ENCODE measurements around the gene DBH.
"Not testable (repeated sequence)": the region's sequence is repeated elsewhere in the genome, so short reads cannot be mapped to it uniquely, and the experiment has no call there.

Gene DBH

DNA sequence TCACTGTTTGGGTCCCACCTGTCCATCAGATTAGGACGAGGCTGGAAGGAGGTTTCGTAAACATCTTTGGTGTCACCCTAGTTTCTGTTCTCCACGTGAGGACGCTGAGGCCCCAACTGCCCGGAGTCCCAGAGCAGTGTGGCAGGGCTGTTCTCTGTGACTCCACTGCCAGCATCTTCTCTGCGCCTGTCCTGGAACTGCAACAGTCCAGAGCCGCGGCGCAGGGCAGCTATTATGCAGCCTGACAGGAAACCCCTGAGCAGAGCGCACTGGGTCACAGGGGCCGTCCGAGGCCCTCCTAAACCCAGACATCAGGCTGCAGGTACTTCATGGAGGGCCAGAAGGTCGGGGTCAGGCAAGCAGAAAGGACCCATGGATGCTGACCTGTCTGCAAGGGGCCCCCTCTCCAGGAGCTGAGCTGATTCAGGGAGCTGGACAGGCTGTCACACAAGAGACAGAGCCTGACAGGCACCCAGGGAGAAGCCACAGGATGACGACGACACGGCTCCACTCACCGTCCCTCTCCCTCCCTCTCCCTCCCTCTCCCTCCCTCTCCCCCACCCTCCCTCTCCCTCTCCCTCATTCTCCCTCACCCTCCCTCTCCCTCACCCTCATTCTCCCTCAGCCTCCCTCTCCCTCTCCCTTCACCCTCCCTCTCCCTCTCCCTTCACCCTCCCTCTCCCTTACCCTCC is 31.7 kb downstream of the DBH start:
- no peak for DNase-seq

DNA sequence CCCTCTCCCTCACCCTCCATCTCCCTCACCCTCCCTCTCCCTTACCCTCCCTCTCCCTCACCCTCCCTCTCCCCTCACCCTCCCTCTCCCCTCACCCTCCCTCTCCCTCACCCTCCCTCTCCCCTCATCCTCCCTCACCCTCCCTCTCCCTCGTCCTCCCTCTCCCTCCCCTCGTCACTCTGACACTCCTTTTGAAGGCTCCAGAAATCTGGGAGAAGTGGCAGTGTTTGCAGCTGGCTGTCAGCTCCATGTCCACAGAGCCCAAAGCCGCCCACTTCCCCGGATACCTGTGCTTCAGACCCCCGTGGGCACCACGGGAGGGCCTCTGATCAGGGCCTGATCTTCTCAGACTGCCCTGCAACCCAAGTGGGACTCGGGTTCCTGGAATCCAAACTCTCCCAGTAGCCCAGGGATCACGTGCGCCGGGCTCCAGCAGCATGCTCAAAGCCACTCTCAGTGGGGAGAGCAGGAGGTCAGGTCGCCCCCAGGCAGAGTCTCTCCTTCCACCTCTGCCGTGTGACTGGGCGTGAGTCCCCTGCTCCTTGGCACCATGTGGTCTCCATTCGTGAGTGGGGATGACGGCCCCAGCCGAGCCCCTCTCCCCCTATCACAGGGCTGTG is 33.1 kb downstream of the DBH start:
- DNase-seq: no peak

DNA sequence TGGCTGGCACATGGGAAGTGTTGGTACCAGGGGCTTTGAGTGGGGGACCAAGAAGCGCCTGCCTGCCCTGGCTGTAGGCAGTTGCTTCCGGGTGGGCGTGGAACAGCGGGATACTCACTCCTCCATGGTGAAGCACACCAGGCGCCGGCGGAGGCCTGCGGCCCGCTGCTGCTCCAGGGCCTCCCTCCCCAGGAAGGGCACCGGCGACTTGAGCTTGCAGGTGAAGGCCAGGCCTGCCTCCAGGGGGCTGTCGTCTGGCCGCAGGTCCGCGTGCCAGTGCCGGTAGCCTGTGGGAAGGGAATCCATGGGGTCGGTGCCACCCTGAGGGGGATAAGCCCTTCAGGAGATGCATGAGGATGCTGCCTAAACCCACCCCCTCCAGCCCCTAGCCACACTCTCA is 34.3 kb downstream of the DBH start:
- no peak for DNase-seq

DNA sequence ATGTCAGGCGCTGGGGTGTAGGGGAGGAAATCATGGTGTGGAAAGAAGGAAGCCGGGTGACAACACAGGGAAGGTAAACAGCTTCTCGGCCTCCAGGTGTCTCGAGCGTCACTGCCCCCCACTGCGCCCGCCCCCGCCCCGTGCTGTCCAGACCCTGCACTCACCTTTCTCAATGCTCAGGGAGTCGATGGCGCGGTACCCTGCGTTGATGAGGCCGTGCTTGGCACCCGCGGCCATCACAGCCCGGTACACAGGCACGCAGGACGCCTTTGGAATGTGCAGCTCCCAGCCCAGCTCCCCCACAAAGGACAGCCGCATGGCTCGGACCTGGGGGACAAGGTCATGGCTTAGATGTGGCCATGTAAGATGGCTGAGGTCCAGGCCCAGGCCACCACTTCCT is 35.2 kb downstream of the DBH start:
- no peak for DNase-seq

DNA sequence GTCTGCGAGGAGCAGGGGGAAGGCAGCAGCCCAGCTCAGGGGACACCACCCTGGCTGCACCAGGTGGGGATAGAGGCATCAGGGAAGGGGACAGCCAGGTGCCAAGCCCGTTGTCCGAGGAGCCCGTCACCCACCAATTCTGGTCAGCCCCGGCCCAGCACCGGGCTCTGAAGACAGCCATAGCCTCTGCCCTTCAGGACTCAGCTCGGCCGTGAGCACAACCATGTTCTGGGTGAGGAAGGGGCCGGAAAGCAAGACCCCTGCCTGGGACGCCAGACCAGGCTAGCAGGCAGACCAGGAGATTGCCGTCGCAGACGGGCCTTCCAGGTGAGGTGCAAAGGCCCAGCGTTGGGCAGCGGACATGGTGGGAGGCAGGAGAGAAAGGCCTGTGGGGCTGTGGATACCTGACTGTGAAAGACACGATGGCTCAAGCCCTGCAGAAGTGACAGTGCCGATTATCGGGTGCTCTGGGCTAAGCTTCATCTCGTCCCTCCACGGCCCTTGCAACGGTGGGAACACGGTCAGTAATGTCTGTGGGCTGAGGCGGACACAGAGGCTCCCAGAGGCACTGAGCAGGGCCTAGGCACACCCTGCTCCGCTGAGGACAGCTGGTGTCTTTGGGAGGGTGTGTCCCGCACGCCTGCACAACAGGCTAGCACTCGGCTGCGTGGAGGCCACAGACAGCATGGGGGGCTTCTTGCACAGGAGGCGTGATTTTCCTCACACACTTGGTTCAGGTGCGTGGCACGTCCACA is 36.5 kb downstream of the DBH start:
- DNase-seq: no peak

DNA sequence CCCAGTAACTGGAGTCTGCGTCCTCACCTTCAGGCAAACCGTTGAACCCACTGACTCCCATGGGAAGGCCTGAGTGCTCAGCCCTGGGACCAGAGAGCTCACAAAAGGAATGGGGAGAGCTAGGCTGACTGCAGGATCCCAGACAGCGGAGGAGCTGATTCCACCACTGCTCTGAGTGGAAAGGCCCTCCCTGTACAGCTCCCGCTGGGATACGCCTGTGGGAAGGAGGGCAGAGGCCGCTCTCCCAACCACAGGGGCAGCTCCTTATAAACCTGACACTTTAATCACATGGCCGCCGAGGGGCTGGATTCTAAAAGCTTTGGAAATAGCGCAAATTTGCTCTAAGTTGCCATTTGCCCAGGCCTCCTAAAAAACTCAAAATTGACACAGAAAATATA is 37.1 kb downstream of the DBH start:
- DNase-seq: peak in 1 of 3 experiments; percentile 24

DNA sequence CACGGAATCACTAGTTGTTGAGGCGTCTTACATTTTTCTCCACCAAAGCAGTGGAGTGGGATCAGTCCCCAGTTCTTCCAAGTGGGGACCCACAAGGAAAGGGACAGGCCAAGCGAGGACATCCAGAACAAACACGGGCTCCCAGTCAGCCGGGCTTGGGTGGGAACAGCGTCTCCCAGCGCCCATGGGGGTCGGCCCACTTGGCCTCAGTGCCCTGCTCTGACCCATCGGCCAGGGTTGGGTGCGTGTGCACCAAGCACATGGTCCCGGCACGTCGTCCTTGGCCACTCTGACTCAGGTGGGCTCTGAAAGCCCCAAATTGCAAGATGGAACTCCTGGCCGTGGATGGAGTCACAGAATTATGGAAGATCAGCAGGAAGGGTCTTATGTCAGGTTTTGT is 37.9 kb downstream of the DBH start:
- no peak for DNase-seq

DNA sequence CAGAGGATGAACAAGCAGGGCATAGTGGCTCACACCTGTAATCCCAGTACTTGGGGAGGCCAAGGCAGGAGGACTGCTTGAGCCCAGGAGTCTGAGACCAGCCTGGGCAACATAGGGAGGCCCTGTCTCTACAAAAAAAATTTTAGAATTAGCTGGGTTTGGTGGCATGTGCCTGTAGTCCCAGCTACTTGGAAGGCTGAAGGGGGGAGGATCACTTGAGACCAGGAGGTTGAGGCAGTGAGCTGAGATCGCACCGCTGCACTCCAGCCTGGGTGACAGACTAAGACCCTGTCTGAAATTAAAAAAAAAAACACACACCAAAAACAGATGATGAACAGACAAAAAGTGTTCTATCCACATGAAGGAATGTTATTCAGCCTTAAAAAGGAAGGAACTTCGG is 39.6 kb downstream of the DBH start:
- not testable (repeated sequence) for DNase-seq

DNA sequence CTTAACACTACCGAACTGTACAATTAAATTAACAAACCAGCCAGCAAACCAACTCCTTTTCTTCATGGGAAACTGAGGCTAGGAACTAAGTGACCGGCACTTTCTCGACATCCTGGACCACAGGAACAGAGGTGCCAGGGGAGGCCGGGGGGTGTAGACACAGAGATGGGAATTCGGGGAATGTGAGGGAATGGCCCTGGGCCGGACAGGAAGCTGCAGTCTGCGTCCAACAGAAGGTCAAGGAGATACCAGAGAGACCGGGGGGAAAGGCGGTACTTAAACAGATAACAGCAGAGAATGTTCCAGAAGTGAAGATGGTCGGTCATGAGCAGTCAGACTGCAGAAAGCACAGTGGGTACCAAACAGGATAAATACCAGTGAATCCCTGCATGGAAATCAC is 40.3 kb downstream of the DBH start:
- no peak for DNase-seq

DNA sequence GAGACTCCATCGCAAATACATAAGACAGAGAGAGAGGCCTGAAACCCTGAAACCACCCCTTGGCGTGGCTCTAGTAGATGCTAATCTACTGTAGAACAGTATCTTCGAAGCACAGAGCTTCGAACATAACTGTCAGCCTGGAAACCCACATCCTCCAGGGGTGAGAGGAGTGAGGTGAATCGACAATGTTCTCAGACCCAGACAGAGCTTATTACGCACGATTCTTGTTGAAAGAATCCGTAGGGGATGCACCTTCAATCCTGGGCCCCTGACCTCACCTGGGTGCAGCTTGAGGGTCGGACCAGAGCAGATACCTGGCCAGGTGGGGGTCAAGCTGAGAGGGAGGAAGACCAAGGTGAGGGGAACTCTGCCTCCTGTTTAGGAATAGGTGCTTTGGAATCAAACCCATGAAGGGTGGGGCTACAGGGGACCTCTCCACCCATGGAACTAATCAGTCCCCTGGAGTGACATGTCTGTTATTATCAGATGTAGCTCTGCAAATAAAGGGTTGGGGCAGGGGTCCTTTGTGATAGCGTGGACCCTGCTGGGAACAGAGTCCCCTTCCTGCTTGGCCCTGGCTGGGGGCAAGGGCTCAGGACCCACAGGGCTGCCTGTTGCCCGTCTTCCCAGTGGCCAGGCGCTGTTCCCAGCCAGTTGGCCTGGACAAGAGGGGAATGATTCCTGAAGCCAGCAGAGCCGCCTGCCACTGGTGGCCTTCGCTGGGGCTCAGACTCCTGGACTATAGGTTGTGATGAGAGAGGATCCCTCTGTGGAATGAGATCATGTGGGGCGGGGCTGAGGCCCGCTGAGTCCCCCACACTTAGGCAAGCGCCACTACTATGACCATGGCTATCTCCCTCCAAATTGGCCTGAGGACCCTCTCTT is 41.2 kb downstream of the DBH start:
- DNase-seq: no peak

DNA sequence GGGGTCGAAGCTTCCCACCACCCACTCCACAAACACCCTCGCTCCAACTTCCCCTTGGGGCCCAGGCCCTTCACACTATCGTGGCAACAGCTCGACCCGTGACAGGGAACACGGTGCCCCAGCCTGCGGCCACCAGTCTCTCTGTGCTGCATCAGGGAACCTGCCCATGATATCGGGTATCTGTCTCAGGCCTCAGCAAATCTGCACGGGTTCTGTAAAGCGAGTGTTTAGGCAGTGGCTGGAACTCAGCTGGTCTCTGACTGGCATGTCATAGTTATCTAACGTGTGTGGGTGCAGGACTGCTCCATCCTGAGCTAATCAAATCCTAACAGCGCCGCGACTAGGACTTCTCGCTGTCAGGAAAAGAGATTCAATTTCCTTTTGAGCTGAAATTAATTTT is 42.9 kb downstream of the DBH start:
- no peak for DNase-seq

DNA sequence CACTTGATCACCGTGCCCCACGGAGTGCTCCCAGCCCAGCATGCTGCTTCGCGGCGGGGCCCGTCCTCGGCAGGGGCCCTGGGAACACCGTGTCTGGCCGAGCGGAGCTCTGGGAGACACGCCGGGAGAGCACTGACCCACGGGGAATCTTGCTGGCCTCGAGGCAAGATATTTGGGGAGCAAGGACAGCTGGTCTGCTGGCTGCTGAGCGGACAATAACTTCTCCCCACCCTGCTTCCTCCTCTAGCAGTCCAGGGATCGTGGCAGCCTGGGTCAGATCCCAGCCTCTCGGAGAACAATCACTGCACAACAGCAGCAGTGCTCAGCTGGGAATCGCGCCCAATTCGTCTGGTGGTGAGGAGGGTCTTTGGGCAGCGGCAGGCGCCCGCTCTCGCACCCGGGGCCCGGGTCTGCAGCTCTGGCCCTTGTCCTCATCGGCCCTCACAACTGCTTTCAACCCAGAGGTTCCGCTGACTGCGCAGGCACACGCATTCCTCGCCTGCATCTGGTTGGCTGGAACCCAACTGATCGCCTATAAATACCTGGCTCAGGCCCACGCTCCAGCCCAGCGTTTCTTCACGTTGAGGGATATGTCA is 43.4 kb downstream of the DBH start:
- DNase-seq: no peak

DNA sequence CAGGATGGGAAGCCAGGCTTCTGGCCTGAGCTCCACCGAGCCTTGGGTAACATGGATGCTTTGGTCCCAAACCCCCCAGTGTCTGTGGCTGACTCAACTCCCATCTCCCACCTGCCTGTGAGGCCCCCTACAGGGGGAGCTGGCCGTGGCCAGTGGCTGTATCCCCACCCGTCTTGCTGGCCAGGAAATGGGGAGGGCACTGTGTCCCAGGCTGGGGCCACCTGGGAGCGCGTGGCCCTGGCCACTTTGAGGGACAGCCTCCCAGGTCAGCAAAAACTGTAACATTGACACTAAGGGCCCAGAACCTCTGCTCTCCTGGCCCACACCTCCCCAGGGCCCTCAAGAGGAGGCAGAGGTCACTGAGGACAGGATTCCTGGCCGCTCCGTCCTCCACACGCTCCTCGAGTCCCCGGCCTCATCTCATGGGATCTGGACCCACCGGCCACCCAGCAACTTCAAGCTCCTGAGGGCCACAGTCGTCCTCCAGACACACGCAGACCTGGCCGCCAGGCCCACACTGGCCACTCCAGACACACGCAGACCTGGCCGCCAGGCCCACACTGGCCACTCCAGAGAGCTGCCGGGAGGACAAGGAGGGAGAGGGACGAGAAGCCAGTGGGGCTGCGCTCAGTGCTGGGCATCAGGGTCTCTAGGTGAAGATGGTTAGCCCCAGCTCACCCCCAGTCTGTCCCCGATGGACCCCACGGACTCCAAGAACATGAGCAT is 44.2 kb downstream of the DBH start:
- no peak for DNase-seq

DNA sequence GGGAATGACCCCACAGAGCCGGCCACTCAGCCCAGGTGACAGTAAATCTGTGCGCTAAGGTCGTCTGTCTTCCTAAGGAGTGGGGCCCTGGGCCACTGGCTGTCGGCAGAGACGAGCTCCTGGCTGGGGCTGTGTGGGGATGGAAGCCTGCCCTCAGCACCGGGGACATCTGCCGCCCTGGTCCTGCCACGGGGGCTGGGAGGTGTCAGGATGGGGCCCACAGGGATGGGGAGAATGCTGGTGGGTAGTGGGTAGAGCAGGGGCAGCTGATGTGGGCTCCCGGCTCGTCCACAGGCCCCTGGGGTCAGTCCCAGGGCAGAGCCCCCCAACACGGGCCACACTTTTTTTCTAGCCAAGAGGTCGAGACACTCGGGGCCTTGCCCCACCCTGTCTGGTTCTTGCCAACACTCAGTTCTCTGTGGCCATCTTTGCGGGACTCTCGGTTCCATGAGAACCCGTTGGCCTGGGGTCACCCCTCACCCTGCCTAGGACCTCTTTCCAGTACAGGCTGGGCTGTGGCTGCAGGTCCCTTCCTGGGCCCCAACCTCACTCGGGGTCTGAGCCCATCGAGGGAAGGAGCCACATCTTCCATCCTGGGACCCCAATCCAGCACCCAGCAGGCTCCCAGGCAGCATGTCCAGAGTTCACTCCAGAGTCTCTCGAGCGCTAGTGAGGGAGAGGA is 45.0 kb downstream of the DBH start:
- DNase-seq: no peak

DNA sequence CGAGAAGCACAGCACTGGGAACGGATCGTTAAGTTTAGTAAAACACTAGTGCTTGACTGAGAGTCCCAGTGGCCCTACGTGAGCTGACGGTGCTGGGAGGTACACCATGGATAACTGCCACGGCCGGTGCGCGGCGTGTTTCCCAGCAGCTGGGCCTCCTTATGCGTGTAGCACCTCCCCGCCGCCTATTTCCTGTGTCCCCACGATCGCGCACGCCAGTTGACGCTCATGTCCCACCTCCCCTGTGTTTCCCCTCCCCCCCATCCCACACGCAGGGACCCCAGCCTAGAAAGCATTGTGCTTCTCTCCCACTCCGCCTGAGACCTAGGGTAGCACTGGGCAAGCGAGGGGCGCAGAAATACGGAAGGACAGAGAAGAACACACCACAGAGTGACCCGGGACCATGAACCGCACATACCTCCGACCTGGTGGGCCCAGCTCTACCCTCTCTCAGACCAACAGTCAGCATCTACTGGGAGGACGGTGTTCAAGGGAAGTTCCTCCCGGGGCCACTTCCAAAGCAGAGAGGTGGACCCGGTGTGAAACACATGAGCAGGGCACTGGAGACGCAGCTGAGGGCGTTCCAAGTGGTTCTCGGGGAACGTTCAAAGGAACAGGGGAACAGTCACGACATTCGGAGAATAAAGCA is 45.6 kb downstream of the DBH start:
- no peak for DNase-seq

DNA sequence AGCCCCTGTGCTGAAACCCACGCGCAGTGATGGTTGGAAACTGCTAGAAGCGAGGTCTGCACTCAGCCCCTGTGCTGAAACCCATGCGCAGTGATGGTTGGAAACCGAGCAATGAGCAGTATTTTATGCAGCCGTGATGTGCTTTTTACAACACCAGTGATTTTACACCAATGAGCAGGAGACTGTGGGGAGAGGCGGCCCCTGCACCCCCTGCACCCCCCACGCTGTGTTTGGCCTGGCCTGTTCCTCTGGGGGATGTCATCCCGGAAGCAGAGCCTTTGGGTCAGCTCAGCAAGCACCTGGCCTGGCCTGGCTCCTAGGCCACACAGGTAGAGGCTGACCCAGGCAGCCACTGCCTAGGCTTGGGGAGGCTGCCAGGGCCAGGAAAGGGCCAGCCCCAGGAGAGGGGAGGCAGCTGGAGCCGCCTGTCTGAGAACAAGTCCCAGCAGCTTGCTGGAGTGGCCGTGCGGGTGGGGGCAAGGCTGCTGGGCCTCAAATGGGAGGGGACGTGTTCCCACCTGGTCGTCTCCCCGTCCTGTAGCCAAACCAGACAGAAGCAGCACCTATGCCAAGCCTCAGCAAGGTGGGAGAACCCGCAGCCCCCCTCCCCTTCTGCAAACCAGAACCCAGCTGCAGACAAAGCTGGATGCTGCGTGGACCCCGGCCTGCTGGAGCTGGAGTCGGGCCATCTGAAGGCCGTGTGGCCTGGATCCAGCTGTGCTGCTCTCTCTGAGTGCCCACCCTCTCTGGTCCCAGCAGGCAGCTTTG is 46.8 kb downstream of the DBH start:
- DNase-seq: no peak

DNA sequence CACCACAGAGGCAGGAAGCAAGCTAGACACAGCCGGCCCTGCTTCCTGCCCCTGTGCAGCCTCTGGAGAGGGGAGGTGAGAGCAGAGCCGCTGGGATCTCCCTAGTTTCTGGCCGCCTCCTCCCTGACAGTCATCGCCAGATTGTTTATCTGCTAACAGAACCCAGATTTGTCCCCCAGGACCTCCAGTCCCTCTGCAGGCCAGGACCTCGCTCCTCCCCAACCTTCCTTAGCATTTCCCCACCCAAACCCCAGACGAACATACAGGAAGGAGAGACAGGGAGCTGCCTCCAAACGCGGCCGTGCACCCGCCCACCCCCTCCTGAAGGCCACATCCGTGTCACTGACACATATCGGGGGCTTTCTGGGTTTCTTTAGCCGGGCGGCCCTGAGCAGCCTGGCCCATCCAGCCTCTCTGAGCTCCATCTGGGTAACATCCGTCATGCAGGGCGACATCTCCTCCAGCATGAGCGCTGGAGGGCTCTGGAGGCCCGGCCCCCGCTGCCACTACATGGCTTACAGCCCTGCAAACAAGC is 47.5 kb downstream of the DBH start:
- no peak for DNase-seq

DNA sequence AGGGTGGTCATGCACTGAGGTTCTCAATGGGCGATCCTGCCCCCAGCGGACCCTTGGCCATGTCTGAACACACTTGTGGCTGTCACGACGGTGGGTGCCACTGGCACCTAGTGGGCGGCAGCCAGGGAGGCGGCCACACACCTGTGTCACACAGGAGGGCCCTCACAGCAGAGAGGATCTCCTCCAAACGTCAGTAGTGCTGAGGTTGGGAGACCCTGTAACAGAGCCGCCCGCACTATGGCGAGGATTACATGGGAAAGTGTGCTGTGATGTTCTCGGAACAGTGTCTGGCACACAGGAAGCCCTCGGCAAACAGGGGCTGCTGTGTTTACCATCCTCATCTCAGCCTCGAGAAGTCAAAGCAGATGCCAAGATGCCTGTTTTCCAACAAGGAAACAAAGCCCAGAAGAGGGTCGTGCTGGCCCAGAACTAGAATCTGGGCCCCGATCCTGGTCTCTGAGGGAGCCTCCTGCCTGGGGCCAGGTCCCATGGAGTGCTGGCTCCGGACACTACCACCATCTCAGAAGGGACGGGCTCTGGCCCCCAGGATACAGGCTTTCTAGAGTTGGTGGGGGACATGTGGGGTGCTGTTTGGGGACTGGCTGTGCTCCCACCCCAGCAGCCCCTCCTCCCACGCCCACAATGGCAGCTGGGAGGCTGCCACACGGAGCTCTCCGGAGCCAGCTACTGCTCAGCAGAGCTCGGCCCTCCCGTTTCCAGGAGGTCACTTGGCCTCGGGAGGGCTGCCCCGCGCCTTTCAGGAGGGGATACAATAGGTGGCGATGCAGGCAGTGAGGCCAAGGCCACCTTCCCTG is 48.2 kb downstream of the DBH start:
- DNase-seq: no peak

DNA sequence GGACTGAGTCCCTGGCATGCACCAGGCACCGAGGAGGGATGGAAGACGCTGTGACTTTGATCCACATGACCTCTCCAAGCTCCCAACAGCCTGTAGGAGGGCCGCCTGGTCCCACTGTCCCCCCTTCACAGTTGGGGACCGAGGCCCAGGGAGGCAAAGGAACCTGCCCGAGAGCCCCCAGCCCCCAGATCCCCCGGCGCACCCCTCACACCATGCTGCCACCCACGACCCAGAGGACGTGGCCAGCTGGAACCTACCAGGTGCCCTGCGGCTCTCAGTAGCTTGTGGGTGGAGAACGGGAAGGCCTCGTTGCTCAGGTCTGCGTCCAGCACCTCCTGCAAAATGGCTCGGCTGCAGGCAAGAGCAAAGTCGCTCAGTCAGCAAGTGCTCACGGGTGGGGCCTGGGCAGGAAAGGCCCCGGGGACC is 48.8 kb downstream of the DBH start:
- DNase-seq: no peak
